Measurements from ENCODE around the gene DCUN1D1.

The DCUN1D1 gene

GRCh38 chr3:182979674-182980191 is 605 bp downstream of the DCUN1D1 start:
- TF ChIP-seq POLR2AphosphoS5 (IDR thresholded peaks at IDR 0.05; ENCODE audit: borderline replicate concordance, low read depth, low read length) (no peak; the same call in 1 of the 2 replicates), FOXP2 (optimal IDR thresholded peaks at IDR 0.05; ENCODE audit: control extremely low read depth, extremely low read length, insufficient read depth) (no peak), EZH2 (IDR thresholded peaks at IDR 0.05) (no peak)
- peaks cover 4% of the 10 kb centered on the region; the same call in 1 of the 2 replicates for H3K36me3 ChIP-seq (ENCODE audit: insufficient read depth, low read length)
- H3K9me3 ChIP-seq (ENCODE audit: low read depth, low read length) = no peaks in the 10 kb centered on the region
- no peak for DNase-seq (ENCODE audit: low read depth, low spot score)
- H3K27ac ChIP-seq = no peak overlapping the region
- H3K4me3 ChIP-seq = peak overlapping the region; percentile 95
- peak overlapping the region; percentile 83 for H3K9ac ChIP-seq (ENCODE audit: insufficient read length)

- Histone ChIP-seq H3K36me3 (ENCODE audit: insufficient read depth, low read length) (peaks cover 4% of the 10 kb centered on the region; the same call in 1 of the 2 replicates), H3K9ac (ENCODE audit: insufficient read length) (peak overlapping the region; percentile 83), H3K4me3 (peak overlapping the region; percentile 95), H3K9me3 (ENCODE audit: low read depth, low read length) (no peaks in the 10 kb centered on the region), H3K27ac (no peak overlapping the region)
- TF ChIP-seq EZH2 (IDR thresholded peaks at IDR 0.05) (no peak), FOXP2 (optimal IDR thresholded peaks at IDR 0.05; ENCODE audit: control extremely low read depth, extremely low read length, insufficient read depth) (no peak), POLR2AphosphoS5 (IDR thresholded peaks at IDR 0.05; ENCODE audit: borderline replicate concordance, low read depth, low read length) (no peak)
- no peak for DNase-seq (ENCODE audit: low read depth, low spot score)
These were observed 1.1 kb downstream of the DCUN1D1 start for GRCh38 chr3:182979103-182979673.

- Histone ChIP-seq H3K27ac (no peak overlapping the region), H3K4me3 (peak overlapping the region; percentile 95), H3K9ac (ENCODE audit: insufficient read length) (peak overlapping the region; percentile 83)
These were observed 2.0 kb downstream of the DCUN1D1 start for GRCh38 chr3:182978387-182978786.

GRCh38 chr3:182973047-182973446 is 7.3 kb downstream of the DCUN1D1 start:
- Histone ChIP-seq H3K27ac (no peak overlapping the region), H3K4me3 (no peak overlapping the region), H3K9ac (ENCODE audit: insufficient read length) (no peak overlapping the region), H3K36me3 (ENCODE audit: insufficient read depth, low read length) (peaks cover 4% of the 10 kb centered on the region; the same call in 1 of the 2 replicates), H3K9me3 (ENCODE audit: low read depth, low read length) (no peaks in the 10 kb centered on the region)
- TF ChIP-seq FOXP2 (optimal IDR thresholded peaks at IDR 0.05; ENCODE audit: control extremely low read depth, extremely low read length, insufficient read depth) = no peak
- no peak for TF ChIP-seq POLR2AphosphoS5 (IDR thresholded peaks at IDR 0.05; ENCODE audit: borderline replicate concordance, low read depth, low read length)
- DNase-seq (ENCODE audit: low read depth, low spot score) = no peak

More at GRCh38 chr3:182978387-182978786, 2.0 kb downstream of the DCUN1D1 start:
- Histone ChIP-seq H3K9me3 (ENCODE audit: low read depth, low read length) (no peaks in the 10 kb centered on the region), H3K36me3 (ENCODE audit: insufficient read depth, low read length) (peaks cover 4% of the 10 kb centered on the region; the same call in 1 of the 2 replicates)
- TF ChIP-seq FOXP2 (optimal IDR thresholded peaks at IDR 0.05; ENCODE audit: control extremely low read depth, extremely low read length, insufficient read depth) (no peak), POLR2AphosphoS5 (IDR thresholded peaks at IDR 0.05; ENCODE audit: borderline replicate concordance, low read depth, low read length) (no peak), EZH2 (IDR thresholded peaks at IDR 0.05) (no peak)
- no peak for DNase-seq (ENCODE audit: low read depth, low spot score)

- H3K9me3 ChIP-seq (ENCODE audit: low read depth, low read length) = no peaks in the 10 kb centered on the region
- TF ChIP-seq EZH2 (IDR thresholded peaks at IDR 0.05) = no peak
- no peak for TF ChIP-seq POLR2AphosphoS5 (IDR thresholded peaks at IDR 0.05; ENCODE audit: borderline replicate concordance, low read depth, low read length)
- TF ChIP-seq FOXP2 (optimal IDR thresholded peaks at IDR 0.05; ENCODE audit: control extremely low read depth, extremely low read length, insufficient read depth) = no peak
- H3K36me3 ChIP-seq (ENCODE audit: insufficient read depth, low read length) = peaks cover 4% of the 10 kb centered on the region; the same call in 1 of the 2 replicates
- no peak overlapping the region for H3K4me3 ChIP-seq
- H3K9ac ChIP-seq (ENCODE audit: insufficient read length) = no peak overlapping the region
- H3K27ac ChIP-seq = peak overlapping the region; percentile 21; the same call in 1 of the 2 replicates
- DNase-seq (ENCODE audit: low read depth, low spot score) = no peak
These were observed 8.0 kb downstream of the DCUN1D1 start for GRCh38 chr3:182972387-182972786.

GRCh38 chr3:182971637-182972036 is 8.7 kb downstream of the DCUN1D1 start:
- H3K4me3 ChIP-seq = no peak overlapping the region
- H3K27ac ChIP-seq = peak overlapping the region; percentile 6; the same call in 1 of the 2 replicates
- H3K9me3 ChIP-seq (ENCODE audit: low read depth, low read length) = no peaks in the 10 kb centered on the region
- peaks cover 4% of the 10 kb centered on the region; the same call in 1 of the 2 replicates for H3K36me3 ChIP-seq (ENCODE audit: insufficient read depth, low read length)
- H3K9ac ChIP-seq (ENCODE audit: insufficient read length) = no peak overlapping the region
- no peak for DNase-seq (ENCODE audit: low read depth, low spot score)
- no peak for TF ChIP-seq FOXP2 (optimal IDR thresholded peaks at IDR 0.05; ENCODE audit: control extremely low read depth, extremely low read length, insufficient read depth)

- no peak overlapping the region for H3K9ac ChIP-seq (ENCODE audit: insufficient read length)
- peak overlapping the region; percentile 10; the same call in 1 of the 2 replicates for H3K27ac ChIP-seq
- H3K9me3 ChIP-seq (ENCODE audit: low read depth, low read length) = no peaks in the 10 kb centered on the region
- no peak overlapping the region for H3K4me3 ChIP-seq
- DNase-seq (ENCODE audit: low read depth, low spot score) = no peak
- no peaks in the 10 kb centered on the region; the same call in 1 of the 2 replicates for H3K36me3 ChIP-seq (ENCODE audit: insufficient read depth, low read length)
- no peak for TF ChIP-seq EZH2 (IDR thresholded peaks at IDR 0.05)
- TF ChIP-seq FOXP2 (optimal IDR thresholded peaks at IDR 0.05; ENCODE audit: control extremely low read depth, extremely low read length, insufficient read depth) = no peak
- TF ChIP-seq POLR2AphosphoS5 (IDR thresholded peaks at IDR 0.05; ENCODE audit: borderline replicate concordance, low read depth, low read length) = no peak
These were observed 9.4 kb downstream of the DCUN1D1 start for GRCh38 chr3:182970811-182971418.

- no peak overlapping the region; the same call in 1 of the 2 replicates for H3K4me3 ChIP-seq
- 0 out of 2 replicates have a peak, but pooled peaks cover 2% of the 10 kb centered on the region for H3K36me3 ChIP-seq (ENCODE audit: insufficient read depth, low read length)
- no peak for TF ChIP-seq EZH2 (IDR thresholded peaks at IDR 0.05)
- TF ChIP-seq POLR2AphosphoS5 (IDR thresholded peaks at IDR 0.05; ENCODE audit: borderline replicate concordance, low read depth, low read length) = no peak
- TF ChIP-seq FOXP2 (optimal IDR thresholded peaks at IDR 0.05; ENCODE audit: control extremely low read depth, extremely low read length, insufficient read depth) = no peak
- no peak for DNase-seq (ENCODE audit: low read depth, low spot score)
- H3K9me3 ChIP-seq (ENCODE audit: low read depth, low read length) = no peaks in the 10 kb centered on the region
- peak overlapping the region; percentile 25 for H3K9ac ChIP-seq (ENCODE audit: insufficient read length)
- peak overlapping the region; percentile 75; the same call in 1 of the 2 replicates for H3K27ac ChIP-seq
These were observed 10.5 kb downstream of the DCUN1D1 start for GRCh38 chr3:182969853-182970252.
